Stimulated activated effector memory CD8-positive, alpha-beta T cell treated with anti-CD3 and anti-CD28 coated beads, Interleukin-12 subunit alpha, Interleukin-12 subunit beta, amount 100 ng/mL, for 72 hours (primary cell): Measurements from ENCODE around the gene LRGUK.

ENCODE experiments used
- ATAC-seq: fragments of 150-1000 bp; cut with Tn5 transposase; 2 replicates; pipeline ENCODE4 v1.10.0; 2021
- DNase-seq, 2 donors: peaks; one replicate each; pipeline ENCODE4 v3.0.0; 2021 to 2022; ENCODE audit warnings: low spot score in 2 of 2
- H3K27ac Mint-ChIP-seq: one replicate; pipeline ENCODE4 v1.8.0; 2022; ENCODE audit warnings: mild to moderate bottlenecking, mixed read lengths
- H3K36me3 Mint-ChIP-seq: one replicate; pipeline ENCODE4 v1.8.0; 2022; ENCODE audit warnings: mild to moderate bottlenecking, mixed read lengths
- H3K4me1 Mint-ChIP-seq: one replicate; pipeline ENCODE4 v1.8.0; 2022; ENCODE audit warnings: mixed read lengths
- H3K4me3 Mint-ChIP-seq: one replicate; pipeline ENCODE4 v1.8.0; 2022; ENCODE audit warnings: mild to moderate bottlenecking, mixed read lengths
- H3K9me3 Mint-ChIP-seq: one replicate; pipeline ENCODE4 v1.8.0; 2022; ENCODE audit warnings: mixed read lengths

LRGUK gene

DNA sequence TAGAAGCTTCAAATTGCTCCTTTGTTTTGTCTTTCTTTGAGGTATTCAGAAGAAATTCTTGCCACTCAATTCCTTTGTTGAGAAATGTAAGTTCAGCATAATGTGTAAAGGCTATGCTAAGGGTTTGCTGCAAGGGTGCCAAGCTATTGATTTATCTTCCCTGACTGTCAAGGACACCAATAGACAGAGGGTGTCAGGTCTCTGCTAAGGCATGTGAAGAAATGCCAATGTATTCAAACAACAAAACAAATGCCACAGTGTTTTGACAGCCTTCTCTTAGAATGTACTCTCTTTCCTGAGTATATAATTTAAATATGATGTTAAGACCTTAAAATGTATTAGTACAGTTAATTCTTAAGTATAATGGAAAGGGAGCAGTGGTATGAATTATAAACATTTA, 62.4 kb downstream of the LRGUK start:
- DNase-seq: no peak
- no peak for ATAC-seq
- Mint-ChIP-seq H3K36me3 (no peaks in the 10 kb centered on the region), H3K27ac (no peak overlapping the region), H3K9me3 (no peaks in the 10 kb centered on the region), H3K4me1 (no peaks in the 10 kb centered on the region), H3K4me3 (no peak overlapping the region)

DNA sequence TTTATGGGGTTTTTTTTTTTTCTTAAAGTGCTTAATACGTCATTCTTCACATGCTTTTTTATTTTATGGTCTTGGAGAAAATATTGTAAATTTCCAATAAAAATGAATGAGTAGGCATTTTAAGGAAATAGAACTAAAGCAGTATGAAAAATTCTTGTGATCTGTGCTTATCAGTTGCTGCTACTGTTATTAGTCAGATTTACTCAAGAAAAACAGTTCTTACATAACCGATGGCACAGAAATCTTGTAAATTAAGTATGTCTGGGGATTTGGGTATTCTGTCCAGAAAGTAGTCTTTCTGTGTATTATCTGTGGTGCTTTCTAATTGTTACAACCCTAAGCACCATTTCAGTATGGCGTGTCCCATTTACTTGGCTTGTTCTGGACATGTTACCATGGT, 64.7 kb downstream of the LRGUK start:
- no peaks in the 10 kb centered on the region for H3K9me3 Mint-ChIP-seq
- ATAC-seq: no peak
- no peak for DNase-seq

DNA sequence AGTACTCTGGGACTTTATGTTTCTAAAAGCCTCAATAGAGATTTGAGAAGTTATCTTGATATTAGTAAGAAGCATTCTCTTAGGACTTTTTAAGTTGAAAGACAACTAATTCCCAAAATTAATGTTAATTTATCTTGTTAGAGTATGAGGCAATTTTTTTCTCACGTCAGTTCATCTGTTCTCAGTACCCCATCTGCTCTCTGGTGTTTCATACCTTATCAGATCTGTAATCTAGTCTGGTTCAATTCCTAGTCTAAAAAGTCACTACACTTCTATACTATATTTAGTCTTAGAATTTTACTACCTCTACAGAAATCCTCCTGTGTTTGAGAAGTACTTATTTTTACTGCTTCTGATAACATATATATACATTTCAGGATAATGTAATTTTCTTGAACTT, 66.1 kb downstream of the LRGUK start:
- no peak overlapping the region for H3K4me3 Mint-ChIP-seq
- ATAC-seq (no peak), DNase-seq (no peak)
- no peak overlapping the region for H3K27ac Mint-ChIP-seq
- no peaks in the 10 kb centered on the region for H3K36me3 Mint-ChIP-seq
- no peaks in the 10 kb centered on the region for H3K9me3 Mint-ChIP-seq
- H3K4me1 Mint-ChIP-seq: no peaks in the 10 kb centered on the region

More for the DNA sequence above, 64.7 kb downstream of the LRGUK start:
- no peak overlapping the region for H3K4me3 Mint-ChIP-seq
- H3K27ac Mint-ChIP-seq: no peak overlapping the region
- no peaks in the 10 kb centered on the region for H3K4me1 Mint-ChIP-seq
- no peaks in the 10 kb centered on the region for H3K36me3 Mint-ChIP-seq

GRCh38 chr7:134195252-134195651, 68.1 kb downstream of the LRGUK start:
- DNase-seq: no peak
- H3K36me3 Mint-ChIP-seq: no peaks in the 10 kb centered on the region
- H3K27ac Mint-ChIP-seq: no peak overlapping the region
- no peaks in the 10 kb centered on the region for H3K9me3 Mint-ChIP-seq
- H3K4me1 Mint-ChIP-seq: no peaks in the 10 kb centered on the region
- H3K4me3 Mint-ChIP-seq: no peak overlapping the region
- no peak for ATAC-seq

DNA sequence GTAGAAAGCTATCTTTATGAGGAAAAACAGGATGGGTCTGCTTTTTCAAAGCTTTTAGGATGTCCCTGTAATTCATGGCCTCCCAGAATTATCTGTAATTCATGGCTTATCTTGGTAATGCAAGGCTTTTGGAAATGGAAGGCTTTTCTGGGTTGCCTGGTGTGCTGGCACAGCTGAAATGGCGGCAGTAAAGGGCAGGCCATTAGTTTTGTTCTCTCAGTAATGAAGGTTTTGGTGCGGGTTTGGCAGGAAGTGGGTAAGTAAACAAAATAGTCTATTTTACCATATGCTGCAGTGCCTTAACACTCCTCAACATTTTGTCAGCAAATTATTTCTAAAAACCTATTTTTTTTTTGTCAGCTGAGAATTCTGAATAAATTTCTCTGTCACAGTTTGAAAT, 69.3 kb downstream of the LRGUK start:
- ATAC-seq: no peak
- H3K4me3 Mint-ChIP-seq: no peak overlapping the region
- H3K9me3 Mint-ChIP-seq: no peaks in the 10 kb centered on the region
- no peaks in the 10 kb centered on the region for H3K4me1 Mint-ChIP-seq
- no peak overlapping the region for H3K27ac Mint-ChIP-seq
- DNase-seq: no peak
- no peaks in the 10 kb centered on the region for H3K36me3 Mint-ChIP-seq

GRCh38 chr7:134197345-134197744, 70.2 kb downstream of the LRGUK start:
- DNase-seq: no peak
- Mint-ChIP-seq H3K4me3 (no peak overlapping the region), H3K36me3 (no peaks in the 10 kb centered on the region), H3K4me1 (no peaks in the 10 kb centered on the region), H3K9me3 (no peaks in the 10 kb centered on the region), H3K27ac (no peak overlapping the region)
- ATAC-seq: no peak

DNA sequence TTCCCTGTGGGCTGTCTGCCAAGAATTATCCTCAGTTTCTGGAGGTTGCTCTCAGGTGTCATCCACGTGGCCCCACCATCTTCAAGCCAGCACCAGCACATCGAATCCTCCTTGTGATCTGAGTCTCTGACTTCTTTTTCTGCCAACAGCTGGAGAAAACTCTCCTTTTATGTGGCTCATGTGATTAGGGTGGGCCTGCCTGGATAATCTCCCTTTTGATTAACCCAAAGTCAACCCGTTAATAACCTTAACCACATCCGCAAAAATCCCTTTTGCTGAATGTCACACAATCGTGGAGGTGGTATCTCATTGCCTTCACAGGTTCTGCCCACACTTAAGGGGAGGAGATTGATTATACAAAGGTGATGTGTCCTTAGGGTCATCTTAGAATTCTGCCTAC, 73.8 kb downstream of the LRGUK start:
- Mint-ChIP-seq H3K36me3 (no peaks in the 10 kb centered on the region), H3K9me3 (no peaks in the 10 kb centered on the region)
- no peak for ATAC-seq

DNA sequence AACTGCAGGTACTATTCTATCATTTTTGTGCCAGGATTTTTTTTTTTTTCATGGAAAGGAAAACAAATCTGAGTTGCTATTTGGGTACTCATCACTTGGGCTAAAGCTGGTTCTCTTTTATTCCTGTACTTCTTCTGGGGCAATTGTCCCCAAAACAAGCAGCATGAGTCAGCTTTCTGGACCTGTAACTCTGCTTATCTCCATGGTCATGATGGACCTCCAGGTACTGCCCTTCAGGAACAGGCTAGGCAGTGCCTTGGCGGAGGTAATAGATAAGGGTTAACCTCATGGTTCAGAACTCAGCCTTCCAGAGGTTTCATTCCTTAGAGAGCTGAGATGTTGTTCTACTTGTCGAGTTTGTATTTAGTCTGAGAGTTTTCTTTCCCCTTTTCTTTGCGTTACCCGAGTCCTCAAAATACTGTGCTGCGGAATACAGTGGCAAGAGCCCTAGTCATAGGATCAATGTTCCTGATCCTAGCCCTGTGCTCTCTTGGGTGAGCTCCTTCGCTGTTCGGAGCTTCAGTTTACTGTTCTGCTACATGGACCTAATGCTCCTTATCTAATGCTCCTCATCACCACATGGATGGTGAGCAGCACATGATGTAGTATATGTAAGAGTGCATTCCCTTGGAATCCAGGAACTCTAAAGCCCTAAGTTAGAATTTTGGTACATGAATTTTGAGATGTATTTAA, 74.6 kb downstream of the LRGUK start:
- Mint-ChIP-seq H3K9me3 (no peaks in the 10 kb centered on the region), H3K4me3 (no peak overlapping the region), H3K4me1 (no peaks in the 10 kb centered on the region), H3K27ac (no peak overlapping the region), H3K36me3 (no peaks in the 10 kb centered on the region)
- no peak for DNase-seq
- ATAC-seq: no peak

More for the DNA sequence above, 73.8 kb downstream of the LRGUK start:
- no peaks in the 10 kb centered on the region for H3K4me1 Mint-ChIP-seq
- H3K4me3 Mint-ChIP-seq: no peak overlapping the region
- no peak overlapping the region for H3K27ac Mint-ChIP-seq
- no peak for DNase-seq

- H3K9me3 Mint-ChIP-seq: no peaks in the 10 kb centered on the region
- H3K4me1 Mint-ChIP-seq: no peaks in the 10 kb centered on the region
- ATAC-seq (no peak), DNase-seq (no peak)
- H3K27ac Mint-ChIP-seq: no peak overlapping the region
- H3K36me3 Mint-ChIP-seq: no peaks in the 10 kb centered on the region
- no peak overlapping the region for H3K4me3 Mint-ChIP-seq
These were observed 76.2 kb downstream of the LRGUK start for GRCh38 chr7:134203186-134203889.

DNA sequence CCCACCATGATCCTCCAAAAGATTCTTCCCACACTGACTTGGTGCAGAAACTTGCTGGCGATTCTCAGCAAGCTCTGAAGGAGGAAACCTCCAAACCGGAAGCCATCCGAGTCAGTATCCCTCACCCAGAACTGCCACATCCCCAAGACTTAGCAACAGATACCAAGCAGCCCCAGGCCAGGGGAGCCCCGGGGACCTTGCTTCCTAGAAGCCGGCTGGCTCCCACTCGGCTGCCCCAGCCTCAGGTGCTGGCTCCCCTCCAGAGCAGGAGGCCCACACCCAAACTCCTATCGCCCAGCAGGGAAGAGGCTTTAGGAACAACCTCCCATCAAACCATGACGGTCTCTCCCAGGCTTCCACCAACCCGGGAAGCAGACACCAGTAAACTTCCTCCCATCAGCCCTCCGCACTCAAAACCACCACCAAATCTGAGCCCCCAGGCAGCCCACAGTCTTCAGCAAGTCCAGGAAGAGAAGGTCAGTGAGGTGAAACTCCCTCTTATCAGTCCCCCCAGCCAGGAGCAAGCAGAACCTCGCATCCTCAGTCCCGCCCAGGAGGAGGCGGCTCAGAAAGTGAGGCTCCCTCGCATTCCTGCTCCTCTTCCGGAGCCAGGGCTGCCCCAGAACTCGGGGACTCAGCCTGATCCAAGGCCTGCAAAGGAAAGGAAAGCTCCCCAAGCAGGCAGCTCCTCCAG, 82.3 kb downstream of the LRGUK start:
- DNase-seq (no peak), ATAC-seq (peak; percentile 16)
- Mint-ChIP-seq H3K27ac (no peak overlapping the region), H3K4me1 (no peaks in the 10 kb centered on the region), H3K9me3 (no peaks in the 10 kb centered on the region), H3K36me3 (no peaks in the 10 kb centered on the region), H3K4me3 (no peak overlapping the region)

GRCh38 chr7:134210227-134210626, 83.1 kb downstream of the LRGUK start:
- ATAC-seq: no peak
- no peak overlapping the region for H3K27ac Mint-ChIP-seq
- no peaks in the 10 kb centered on the region for H3K4me1 Mint-ChIP-seq
- no peaks in the 10 kb centered on the region for H3K36me3 Mint-ChIP-seq
- H3K4me3 Mint-ChIP-seq: no peak overlapping the region
- no peak for DNase-seq
- H3K9me3 Mint-ChIP-seq: no peaks in the 10 kb centered on the region

GRCh38 chr7:134210976-134211663, 84.0 kb downstream of the LRGUK start:
- no peak overlapping the region for H3K27ac Mint-ChIP-seq
- no peaks in the 10 kb centered on the region for H3K4me1 Mint-ChIP-seq
- DNase-seq (no peak), ATAC-seq (peak; percentile 25)
- H3K9me3 Mint-ChIP-seq: no peaks in the 10 kb centered on the region
- H3K36me3 Mint-ChIP-seq: no peaks in the 10 kb centered on the region
- H3K4me3 Mint-ChIP-seq: no peak overlapping the region

GRCh38 chr7:134211817-134212216, 84.7 kb downstream of the LRGUK start:
- no peaks in the 10 kb centered on the region for H3K9me3 Mint-ChIP-seq
- H3K4me3 Mint-ChIP-seq: no peak overlapping the region
- no peaks in the 10 kb centered on the region for H3K4me1 Mint-ChIP-seq
- no peak for DNase-seq
- no peaks in the 10 kb centered on the region for H3K36me3 Mint-ChIP-seq
- ATAC-seq: peak; percentile 12
- no peak overlapping the region for H3K27ac Mint-ChIP-seq

DNA sequence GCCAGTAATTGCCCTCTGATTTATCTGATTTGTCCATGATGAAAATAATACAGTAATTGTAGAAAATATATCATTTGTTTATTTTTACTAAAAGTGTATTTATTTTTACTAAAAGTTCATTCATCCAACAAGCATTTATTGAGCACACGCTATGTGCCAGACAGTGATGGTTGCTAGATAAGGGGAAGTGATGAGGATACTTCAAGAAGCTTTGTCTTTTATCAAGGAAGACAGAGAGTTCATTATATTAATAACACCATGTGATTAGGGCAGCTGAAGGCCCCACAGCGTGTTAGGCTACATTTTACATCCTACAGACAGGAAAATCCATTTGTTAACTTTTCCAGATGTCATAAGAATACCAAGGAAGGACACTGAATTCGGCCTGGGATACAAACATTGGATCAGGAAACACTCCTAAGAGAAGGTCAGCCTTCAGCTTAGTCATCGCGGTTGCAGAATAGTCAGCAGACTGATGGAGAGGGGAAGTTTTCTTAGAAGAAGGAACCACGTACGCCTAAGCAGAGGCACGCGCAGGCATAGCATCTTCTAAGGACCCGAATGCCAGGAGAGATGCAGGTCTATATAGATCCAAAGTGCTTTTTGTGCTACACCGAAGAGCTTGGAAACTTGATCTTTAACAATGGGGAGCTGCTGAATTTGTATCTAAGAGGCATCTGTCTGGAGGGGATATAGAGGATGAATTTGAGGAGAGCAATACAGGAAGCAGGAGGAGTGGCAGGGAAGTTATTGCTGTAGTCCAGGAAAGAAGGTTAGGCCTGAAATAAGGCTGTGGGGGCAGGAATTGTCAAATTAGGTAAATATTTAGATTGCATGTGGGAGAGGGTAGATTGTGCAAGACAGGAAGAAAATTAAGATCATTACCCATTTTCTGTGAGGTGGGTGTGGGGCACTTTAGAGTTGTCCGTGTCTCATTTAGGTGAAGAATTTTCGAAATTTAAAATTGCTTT, 85.7 kb downstream of the LRGUK start:
- H3K4me1 Mint-ChIP-seq: no peaks in the 10 kb centered on the region
- no peaks in the 10 kb centered on the region for H3K9me3 Mint-ChIP-seq
- H3K27ac Mint-ChIP-seq: no peak overlapping the region
- ATAC-seq (no peak), DNase-seq (no peak)
- no peaks in the 10 kb centered on the region for H3K36me3 Mint-ChIP-seq
- H3K4me3 Mint-ChIP-seq: no peak overlapping the region
